ENCODE results near the gene SLC1A6.

- TF ChIP-seq, protein P1, sequence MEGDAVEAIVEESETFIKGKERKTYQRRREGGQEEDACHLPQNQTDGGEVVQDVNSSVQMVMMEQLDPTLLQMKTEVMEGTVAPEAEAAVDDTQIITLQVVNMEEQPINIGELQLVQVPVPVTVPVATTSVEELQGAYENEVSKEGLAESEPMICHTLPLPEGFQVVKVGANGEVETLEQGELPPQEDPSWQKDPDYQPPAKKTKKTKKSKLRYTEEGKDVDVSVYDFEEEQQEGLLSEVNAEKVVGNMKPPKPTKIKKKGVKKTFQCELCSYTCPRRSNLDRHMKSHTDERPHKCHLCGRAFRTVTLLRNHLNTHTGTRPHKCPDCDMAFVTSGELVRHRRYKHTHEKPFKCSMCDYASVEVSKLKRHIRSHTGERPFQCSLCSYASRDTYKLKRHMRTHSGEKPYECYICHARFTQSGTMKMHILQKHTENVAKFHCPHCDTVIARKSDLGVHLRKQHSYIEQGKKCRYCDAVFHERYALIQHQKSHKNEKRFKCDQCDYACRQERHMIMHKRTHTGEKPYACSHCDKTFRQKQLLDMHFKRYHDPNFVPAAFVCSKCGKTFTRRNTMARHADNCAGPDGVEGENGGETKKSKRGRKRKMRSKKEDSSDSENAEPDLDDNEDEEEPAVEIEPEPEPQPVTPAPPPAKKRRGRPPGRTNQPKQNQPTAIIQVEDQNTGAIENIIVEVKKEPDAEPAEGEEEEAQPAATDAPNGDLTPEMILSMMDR (conservative IDR thresholded peaks at IDR 0.05 in 1 of 2, IDR thresholded peaks at IDR 0.05 in 1 of 2; ENCODE audit: low read depth in 1 of 2, low read length in 2 of 2): no peak
- TF ChIP-seq EZH2 (IDR thresholded peaks at IDR 0.05; ENCODE audit: low read length, missing control alignments): peak; percentile 1
Measured at GRCh38 chr19:14978161-14978776, 1.4 kb downstream of the SLC1A6 start.
